Right lobe of liver (tissue), 6 donors: ENCODE results near the gene SLC41A3. TPM values are rescaled to one million over a fixed set of nuclear protein-coding genes. Genes with fewer than 3 reads are reported as not detected.

Source experiments
- ATAC-seq, 4 donors: fragments of 200-7000 bp; cut with Tn5 transposase; one replicate each; pipeline ENCODE4 v1.9.1; 2020; ENCODE audit warnings: mild to moderate bottlenecking in 4 of 4, moderate library complexity in 4 of 4
- DNase-seq, 3 donors: peaks; one replicate each; pipeline ENCODE4 v3.0.0-alpha.2; 2020
- H3K27ac ChIP-seq, 3 donors: fragments of 200-600 bp; one replicate each; pipeline ENCODE4 v1.8.0; 2022
- H3K27me3 ChIP-seq, 2 donors: fragments of 200-600 bp; one replicate each; pipeline ENCODE4 v1.8.0; 2022
- H3K36me3 ChIP-seq, 4 donors: fragments of 200-600 bp; sonication (generic) in 1 of 4; one replicate each; pipeline versions ENCODE4 v1.5.1 to v1.8.0; 2017 to 2022; ENCODE audit warnings: control low read depth in 1 of 4
- H3K4me1 ChIP-seq, 4 donors: fragments of 200-600 bp; sonication (generic) in 1 of 4; one replicate each; pipeline versions ENCODE4 v1.5.1 to v1.8.0; 2017 to 2022; ENCODE audit warnings: control low read depth in 1 of 4
- H3K4me3 ChIP-seq, 3 donors: fragments of 200-600 bp; one replicate each; pipeline ENCODE4 v1.8.0; 2022
- H3K9me3 ChIP-seq, 4 donors: fragments of 200-600 bp; sonication (generic) in 1 of 4; one replicate each; pipeline versions ENCODE4 v1.5.1 to v1.8.0; 2017 to 2022; ENCODE audit warnings: control low read depth in 1 of 4
- POLR2A ChIP-seq: fragments of 450-650 bp; IDR thresholded peaks from one replicate; pipeline ENCODE4 v1.6.1; 2017; ENCODE audit warnings: antibody characterized with exemption, mild to moderate bottlenecking
- WGBS: methylation state at CpG from one replicate; pipeline ENCODE4 v1.1.6; 2018; ENCODE audit warnings: low coverage, low lambda C conversion rate; ENCODE audit not compliant: insufficient coverage; ENCODE audit errors: missing lambda C conversion rate; 5-methylcytosine and 5-hydroxymethylcytosine counted together
- intact Hi-C, 2 donors: fragments of 100-400 bp; cut with DNase I; formaldehyde crosslinking; loops; one replicate each; pipeline versions ENCODE4 v1.11.2 to v1.14.1; 2022
- total RNA-seq, 6 experiments: library from RNA; depleted of rRNA in 2 of 6; stranded (reverse); fragments of >200 nt in 2 of 6; fragmentation: NEBNext Ultra II Directional in 3 of 6; extraction: Animal tissue kit (Norgen Biotek cat#: 25700) in 3 of 6; gene quantifications; one replicate each; pipeline versions ENCODE4 v1.1.0 to v1.2.4, GENCODE V29; 2016 to 2023
- TF ChIP-seq, protein P1 (sequence below), 4 donors: fragments of 200-600 bp in 3 of 4; fragments of 450-650 bp in 1 of 4; IDR thresholded peaks; one replicate each; pipeline versions ENCODE4 v1.5.1 to v1.8.0; 2016 to 2022; ENCODE audit warnings: antibody characterized with exemption in 4 of 4, mild to moderate bottlenecking in 2 of 4
- donor health status: DM: no; HTN: yes; CAD: no.
- donor health status: DM: no; HTN: no; CAD: no.
- donor health status: DM: no; HTN: no; CAD: no.
- donor health status: DM: no; HTN: yes; CAD: no.
- donor health status: DM: no; HTN: yes; CAD: no.

Gene SLC41A3
- total RNA-seq, 6 experiments from 2014 or later = 12.7 to 29.1 (median 15.9) TPM

DNA sequence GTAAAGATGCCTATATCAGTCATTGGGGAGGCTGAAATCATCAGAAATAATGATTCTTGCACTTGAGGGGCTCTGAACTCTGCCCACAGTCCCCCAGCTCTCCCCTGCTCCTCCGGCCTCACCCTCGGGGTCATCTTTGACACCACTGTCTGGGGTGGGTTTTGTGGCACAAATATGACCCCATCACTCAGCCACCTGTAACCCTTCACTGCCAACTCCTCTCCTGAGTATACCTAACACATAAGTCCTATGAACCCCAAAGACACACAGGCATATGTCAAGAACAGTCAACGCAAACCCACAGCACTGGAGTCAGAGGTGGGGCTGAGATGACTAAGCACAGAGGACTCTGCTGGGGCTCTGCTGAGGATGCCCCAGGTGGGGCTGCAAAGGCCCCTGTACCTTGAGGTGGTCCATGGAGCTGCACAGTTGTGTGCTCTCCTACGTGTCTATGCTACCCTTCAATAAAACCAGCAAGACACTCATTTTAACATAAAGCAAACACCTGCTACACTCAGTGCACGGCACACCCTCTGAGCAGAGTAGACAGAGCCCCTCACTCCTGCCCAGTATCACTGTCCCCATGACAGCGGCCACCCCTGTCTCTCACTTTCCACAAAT is 29.9 kb downstream of the SLC41A3 start:
- TF ChIP-seq, protein P1, sequence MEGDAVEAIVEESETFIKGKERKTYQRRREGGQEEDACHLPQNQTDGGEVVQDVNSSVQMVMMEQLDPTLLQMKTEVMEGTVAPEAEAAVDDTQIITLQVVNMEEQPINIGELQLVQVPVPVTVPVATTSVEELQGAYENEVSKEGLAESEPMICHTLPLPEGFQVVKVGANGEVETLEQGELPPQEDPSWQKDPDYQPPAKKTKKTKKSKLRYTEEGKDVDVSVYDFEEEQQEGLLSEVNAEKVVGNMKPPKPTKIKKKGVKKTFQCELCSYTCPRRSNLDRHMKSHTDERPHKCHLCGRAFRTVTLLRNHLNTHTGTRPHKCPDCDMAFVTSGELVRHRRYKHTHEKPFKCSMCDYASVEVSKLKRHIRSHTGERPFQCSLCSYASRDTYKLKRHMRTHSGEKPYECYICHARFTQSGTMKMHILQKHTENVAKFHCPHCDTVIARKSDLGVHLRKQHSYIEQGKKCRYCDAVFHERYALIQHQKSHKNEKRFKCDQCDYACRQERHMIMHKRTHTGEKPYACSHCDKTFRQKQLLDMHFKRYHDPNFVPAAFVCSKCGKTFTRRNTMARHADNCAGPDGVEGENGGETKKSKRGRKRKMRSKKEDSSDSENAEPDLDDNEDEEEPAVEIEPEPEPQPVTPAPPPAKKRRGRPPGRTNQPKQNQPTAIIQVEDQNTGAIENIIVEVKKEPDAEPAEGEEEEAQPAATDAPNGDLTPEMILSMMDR (IDR thresholded peaks at IDR 0.05) = no peak
- no peak for TF ChIP-seq POLR2A
- DNase-seq (no peak), ATAC-seq (no peak)
- intact Hi-C loops = no loop called here
- WGBS = 87% methylated on average over 5 of the region's 6 CpGs
- Histone ChIP-seq H3K36me3 (no peaks in the 10 kb centered on the region), H3K27ac (no peak overlapping the region), H3K4me3 (no peak overlapping the region), H3K27me3 (no peaks in the 10 kb centered on the region), H3K4me1 (peaks cover 0 to 6% (median 0%) of the 10 kb centered on the region in 4 donors), H3K9me3 (no peaks in the 10 kb centered on the region)

DNA sequence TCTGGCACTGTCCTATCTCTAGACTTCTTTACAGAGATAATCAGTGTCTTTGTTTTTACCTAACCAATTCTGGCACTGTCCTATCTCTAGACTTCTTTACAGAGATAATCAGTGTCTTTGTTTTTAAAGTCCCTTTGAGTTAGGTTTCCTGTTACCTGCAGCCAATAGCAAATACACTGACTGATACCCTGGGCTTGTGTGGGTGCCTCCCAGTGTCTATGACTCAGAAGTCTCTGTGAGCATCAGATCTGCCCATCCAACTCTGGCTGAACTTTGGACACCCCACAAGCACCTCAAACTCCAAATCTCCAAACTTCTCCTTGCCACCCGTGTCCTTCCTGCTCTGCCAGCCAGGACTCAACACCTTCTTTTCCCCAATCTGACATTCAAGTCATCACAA is 30.4 kb downstream of the SLC41A3 start:
- Histone ChIP-seq H3K9me3 (no peaks in the 10 kb centered on the region), H3K4me1 (peaks cover 0 to 6% (median 0%) of the 10 kb centered on the region in 4 donors), H3K4me3 (no peak overlapping the region), H3K27ac (no peak overlapping the region), H3K27me3 (no peaks in the 10 kb centered on the region), H3K36me3 (no peaks in the 10 kb centered on the region)
- TF ChIP-seq, protein P1 (IDR thresholded peaks at IDR 0.05) = no peak
- no peak for DNase-seq
- peak in 1 of 4 donors; percentile 25 for ATAC-seq
- WGBS = 78% methylated on average over 1 of the region's 1 CpG
- intact Hi-C loops = no loop called here

DNA sequence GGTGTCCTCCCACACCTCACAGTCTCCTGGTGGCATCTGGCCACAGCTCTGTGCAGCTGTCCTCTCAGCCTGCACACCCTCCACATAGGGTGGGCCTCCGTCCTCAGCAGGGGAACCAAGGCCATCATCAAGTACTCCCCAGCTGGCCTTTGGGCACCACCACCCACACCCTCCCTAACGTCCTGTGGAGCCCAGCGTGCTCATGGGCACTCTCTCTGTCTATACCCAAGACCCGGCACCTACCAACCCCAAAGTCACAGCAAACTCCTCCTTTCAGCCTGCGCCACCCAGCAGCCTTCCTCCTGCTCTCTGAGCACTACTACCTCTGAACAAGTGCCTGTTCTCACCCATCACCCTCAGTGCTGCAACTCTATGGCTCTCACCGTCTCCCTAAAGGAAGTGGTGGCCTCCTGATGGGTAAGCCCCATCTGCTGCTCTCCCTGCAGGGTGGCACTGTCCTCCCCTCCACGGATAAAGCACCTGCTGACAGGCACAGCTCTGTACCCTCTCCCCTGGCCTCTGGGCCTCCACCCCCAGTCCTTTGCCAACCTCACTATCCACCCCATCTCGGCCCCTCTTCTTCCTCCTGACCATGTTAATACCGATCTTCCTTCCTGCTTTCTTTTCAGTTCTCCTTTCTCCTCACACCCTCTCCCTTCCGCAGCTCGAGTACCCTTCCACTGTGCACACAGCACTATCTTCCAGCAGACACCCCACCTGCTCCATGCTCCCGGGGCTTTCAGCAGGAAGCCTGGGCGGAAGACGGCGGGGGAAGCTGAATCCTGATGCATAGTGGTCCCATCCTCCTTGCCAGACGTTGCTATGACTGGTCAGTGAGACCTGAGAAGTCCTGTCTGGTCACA is 31.5 kb downstream of the SLC41A3 start:
- Histone ChIP-seq H3K27ac (no peak overlapping the region), H3K4me1 (peaks cover 0 to 6% (median 0%) of the 10 kb centered on the region in 4 donors), H3K36me3 (no peaks in the 10 kb centered on the region), H3K4me3 (no peak overlapping the region), H3K27me3 (no peaks in the 10 kb centered on the region), H3K9me3 (no peaks in the 10 kb centered on the region)
- 73% methylated on average over 9 of the region's 16 CpGs for WGBS
- TF ChIP-seq, protein P1 (IDR thresholded peaks at IDR 0.05) = no peak
- no peak for TF ChIP-seq POLR2A
- ATAC-seq = no peak
- DNase-seq = no peak
- intact Hi-C loops = no loop called here

GRCh38 chr3:126051741-126052140 is 32.2 kb downstream of the SLC41A3 start:
- no peak overlapping the region for H3K4me3 ChIP-seq
- intact Hi-C loops = no loop called here
- no peaks in the 10 kb centered on the region for H3K27me3 ChIP-seq
- no peak for ATAC-seq
- 73% methylated on average over 2 of the region's 4 CpGs for WGBS
- H3K27ac ChIP-seq = no peak overlapping the region
- no peak for DNase-seq
- no peaks in the 10 kb centered on the region for H3K36me3 ChIP-seq
- H3K9me3 ChIP-seq = no peaks in the 10 kb centered on the region
- peaks cover 0 to 6% (median 0%) of the 10 kb centered on the region in 4 donors for H3K4me1 ChIP-seq
- TF ChIP-seq, protein P1 (IDR thresholded peaks at IDR 0.05) = no peak
- no peak for TF ChIP-seq POLR2A
